HG03378 (cell line): ENCODE results near the gene C14orf180.
"Not testable (repeated sequence)": the region's sequence is repeated elsewhere in the genome, so short reads cannot be mapped to it uniquely, and the experiment has no call there.

Source experiments
- ATAC-seq: cut with Tn5 transposase; IDR thresholded peaks from one replicate; pipeline ENCODE4 v1.9.1; 2021; ENCODE audit warnings: mild to moderate bottlenecking, moderate library complexity; ENCODE audit not compliant: unreplicated experiment

Gene C14orf180

DNA sequence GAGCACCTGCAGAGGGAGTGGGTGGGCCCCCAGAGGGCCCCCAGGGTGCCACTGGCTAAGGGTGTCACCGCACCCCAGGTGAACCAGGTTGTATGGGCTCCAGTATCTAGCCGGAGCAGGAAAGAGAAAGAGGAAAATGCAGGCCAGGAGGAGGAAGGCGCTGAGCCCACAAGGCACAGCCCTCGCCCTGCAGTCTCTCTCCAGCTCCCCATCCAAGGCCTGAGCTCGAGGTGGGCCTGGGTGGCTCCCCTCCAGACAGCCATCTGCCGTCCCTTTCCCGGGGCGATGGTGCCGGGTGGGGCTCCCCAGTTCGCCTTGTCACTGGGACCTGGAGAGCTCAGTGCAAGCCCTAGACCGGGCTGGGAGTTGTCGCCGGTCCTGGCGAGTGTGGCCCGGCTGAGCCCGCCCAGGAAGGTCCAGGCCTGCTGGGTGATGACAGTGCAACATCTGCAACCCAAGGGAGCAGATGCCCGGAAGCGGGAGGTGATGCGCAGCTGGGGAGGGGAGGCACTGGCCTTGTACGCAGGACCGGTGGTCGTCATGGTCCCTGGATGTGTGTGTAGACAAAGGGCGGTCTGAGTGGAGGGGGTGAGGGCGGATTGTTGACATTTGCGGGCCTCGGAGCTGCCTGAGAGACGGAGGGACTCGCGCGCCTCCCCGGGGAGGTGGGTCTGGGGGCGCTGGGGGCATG is 24.3 kb downstream of the C14orf180 start:
- ATAC-seq, result no peak

DNA sequence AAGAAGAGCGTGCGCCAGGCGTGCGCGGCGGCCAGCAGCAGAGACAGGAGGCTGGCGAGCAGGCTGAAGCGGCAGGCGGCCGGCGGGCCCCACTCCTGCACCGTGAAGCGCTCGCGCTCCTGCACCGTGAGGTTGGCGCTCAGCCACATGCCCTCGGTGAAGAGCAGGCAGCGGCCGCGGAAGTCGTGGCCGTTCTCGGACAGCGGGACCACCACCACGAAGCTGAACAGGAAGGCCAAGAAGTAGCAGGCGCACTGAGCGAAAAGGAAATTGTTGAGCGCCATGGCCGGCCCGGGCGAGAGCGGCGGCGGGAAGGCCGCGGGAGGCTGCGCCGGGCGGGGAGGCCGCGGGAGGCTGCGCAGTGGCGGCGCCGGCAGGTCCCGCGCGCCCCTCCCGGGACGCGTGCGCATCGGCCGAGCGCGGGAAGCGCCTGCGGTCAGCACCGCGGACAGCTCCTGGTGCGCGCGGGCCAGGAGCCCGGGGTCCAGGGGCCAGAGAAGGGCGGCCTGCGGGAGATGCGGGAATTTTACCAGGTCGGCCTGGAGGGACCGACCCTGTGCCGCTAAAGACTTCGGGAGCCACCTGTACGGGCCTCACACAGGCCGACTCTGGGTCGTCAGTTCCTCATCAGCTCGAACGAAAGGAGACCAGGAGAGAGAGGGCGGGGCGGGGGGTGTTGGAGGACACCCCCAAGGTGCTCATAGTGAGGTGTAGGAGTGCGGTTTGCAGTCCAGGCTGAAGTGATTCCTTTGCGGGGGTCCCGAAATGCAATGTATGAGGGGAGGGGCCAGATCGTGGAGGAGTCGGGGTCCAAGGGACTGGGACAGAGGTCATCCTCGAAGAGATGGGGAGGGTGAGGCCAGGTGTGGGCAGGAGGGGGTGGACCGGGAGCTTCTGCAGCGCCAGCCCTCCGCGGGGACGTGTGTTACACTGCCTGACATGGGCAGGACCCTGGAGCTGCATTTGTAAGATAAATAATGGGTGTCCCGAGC is 25.2 kb downstream of the C14orf180 start, which contains the start of gene TMEM179:
Gene TMEM179 (minus strand): TSS at position 315 of the 992 bp plus-strand sequence. CDS start 31 bp downstream, at position 284.
- no peak for ATAC-seq

DNA sequence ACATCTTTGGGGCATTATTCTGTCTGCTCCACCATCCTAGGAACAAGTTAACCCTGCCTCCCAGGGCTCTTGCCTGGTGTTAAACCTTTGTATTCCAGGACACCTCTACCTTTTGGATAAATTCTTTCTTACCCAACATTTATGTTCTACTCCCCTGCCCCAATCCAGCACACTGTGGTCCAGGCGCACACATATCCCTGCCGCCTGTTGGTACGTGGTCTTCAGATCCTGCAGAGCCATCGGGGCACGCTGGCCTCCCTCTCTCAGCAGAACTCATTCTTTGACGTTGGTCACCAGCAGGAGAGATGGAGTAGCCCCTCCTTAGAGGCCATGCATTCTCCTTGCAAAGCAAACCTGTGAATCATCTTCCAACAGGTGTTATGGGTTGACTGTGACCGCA is 30.1 kb downstream of the C14orf180 start:
- no peak for ATAC-seq

DNA sequence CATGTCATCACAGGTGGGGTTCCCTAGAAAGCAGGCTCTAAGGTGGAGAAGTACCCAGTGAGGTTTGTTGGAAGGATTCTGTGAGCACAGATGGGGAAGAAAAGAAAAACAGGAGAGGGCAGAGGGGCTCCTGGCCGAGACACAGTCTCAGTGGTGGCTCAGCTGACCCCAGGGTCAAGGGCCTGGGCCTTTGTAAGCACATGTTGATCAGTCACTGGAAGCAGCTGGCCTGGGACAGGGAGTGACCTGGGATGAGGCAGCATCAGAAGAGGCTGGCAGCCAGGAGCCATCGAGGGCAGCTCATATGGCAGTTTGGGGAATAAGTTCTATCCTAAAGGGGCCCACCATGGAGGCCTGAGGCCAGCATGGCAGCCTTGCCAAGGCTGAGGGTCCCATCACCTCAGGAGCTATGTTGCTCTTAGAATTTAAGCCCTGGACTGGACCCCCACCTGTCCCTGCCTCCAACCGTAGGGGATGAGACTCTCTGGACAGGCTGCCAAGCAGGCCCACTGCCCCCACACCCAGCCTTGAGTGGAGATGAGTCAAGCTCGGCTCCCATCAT is 31.3 kb downstream of the C14orf180 start:
- ATAC-seq, result no peak

DNA sequence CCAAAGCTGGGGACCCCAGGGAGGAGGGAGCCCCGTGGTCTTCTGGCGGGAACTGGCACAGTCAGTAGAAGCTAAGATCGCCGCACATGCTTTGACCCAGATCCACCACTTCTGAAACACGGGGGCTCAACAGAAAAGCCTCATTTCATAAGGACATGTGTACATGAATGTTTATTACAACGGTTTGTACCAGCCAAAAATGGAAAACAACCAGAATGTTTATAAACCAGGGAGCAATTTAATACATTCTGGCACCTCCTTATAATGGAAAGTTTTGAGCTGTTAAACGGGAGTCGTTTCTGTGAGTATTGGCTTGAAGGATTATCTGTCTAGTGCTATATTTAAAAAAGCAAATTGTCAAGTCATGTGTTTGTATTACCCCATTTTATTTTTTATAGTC is 32.3 kb downstream of the C14orf180 start:
- no peak for ATAC-seq

DNA sequence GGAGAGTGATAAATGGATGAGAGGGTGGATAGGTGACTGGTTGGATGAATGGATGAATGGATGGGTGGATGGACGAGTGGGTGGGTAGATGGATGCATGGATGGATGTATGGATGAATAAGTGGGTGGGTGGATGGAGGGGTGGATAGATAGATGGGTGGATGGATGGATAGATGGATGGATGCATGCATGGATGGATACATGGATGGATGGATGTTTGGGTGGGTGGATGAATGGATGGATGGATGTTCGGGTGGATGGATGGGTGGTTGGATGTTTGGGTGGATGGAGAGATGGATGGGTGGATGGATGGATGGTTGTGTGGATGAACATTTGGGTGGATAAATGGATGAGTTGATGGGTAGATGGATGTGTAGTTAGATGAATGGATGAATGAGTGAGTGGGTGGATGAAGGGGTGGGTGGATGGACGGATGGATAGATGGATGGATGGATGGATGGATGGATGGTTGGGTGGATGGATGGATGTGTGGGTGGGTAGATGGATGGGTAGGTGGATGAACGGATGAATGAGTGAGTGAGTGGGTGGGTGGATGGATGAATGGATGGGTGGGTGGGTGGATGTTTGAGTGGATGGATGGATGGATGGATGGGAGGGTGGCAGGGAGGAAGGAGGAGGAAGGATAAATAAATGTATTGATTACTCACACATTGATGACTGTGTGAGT is 34.7 kb downstream of the C14orf180 start:
- no peak for ATAC-seq

DNA sequence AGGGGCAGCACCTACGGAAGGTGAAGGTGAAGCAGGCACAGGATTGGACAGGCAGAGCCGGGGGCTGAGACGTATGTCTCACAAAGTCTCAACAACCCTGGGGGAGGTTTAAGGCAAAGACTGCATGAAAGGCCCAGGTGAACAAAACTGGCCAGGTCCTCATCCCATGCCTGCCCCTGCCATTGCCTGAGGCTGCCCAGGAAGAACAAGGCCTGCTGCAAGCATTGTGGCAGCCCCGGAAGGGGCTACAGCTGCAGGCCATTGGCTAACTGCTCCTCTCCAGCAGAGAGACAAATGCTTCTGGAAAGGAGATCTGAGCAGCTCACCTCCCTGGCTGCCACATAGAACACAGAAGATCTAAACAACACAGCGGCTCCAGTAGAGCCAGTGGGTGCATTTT is 45.4 kb downstream of the C14orf180 start:
- no peak for ATAC-seq

DNA sequence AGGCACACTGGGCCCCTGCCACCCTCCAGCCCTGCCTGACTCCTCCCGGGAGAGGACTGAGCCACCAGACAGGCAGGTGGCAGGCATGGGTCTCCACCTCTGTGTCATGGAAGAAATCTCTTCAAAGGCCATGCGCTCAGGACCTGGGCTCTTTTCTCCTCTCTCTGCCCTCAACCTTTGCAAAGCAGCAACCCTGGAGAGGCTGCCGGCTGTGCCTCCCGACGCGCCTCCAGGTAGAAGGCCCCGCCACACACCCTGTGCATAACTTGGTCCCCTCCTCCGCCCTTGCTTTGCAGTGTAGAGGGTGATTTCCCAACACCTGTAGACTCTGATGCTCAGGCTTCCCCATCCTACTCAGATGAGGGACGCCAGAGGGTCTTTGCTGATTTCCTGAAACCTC is 53.2 kb downstream of the C14orf180 start:
- ATAC-seq, result no peak

DNA sequence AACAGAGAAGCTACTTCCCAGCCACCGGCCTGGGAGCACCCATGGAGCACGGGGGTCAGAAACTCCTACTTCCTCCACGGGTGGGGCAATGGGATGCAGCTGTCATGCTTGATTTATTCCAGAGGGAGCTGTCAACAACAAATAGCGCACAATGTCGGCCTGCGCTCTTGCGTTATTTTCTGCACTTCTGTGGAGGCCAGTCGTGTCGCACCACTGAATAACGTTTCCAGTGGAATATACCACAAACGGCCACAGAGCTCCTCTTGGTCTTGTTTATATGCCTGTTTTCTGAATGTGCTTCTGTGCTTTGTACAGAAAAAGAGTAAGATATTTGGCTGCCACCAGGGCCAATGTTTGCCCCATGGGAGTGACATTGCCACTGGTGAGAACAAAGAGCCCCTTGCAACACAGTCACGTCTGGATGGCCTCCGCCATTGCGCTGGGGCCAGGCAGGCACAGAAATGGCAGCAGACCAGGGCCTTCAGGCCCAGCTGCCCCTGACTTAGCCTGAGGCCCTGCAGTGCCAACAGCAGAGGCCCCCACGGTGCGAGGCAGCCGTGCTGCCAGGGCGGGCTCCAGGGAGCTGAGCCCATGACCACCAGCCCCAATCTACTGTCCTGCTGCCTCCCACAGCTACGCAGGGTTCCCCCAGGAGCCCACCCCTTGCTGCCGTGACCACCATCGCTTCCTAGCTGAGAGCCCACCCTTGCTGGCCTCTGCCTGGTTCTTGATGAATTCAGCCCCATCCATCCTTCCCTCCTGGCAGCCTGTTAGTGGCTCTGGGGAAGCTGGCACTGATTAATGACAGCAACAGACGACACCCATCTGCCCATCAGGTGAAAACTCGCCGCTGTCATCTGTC is 53.9 kb downstream of the C14orf180 start:
- ATAC-seq, result no peak

DNA sequence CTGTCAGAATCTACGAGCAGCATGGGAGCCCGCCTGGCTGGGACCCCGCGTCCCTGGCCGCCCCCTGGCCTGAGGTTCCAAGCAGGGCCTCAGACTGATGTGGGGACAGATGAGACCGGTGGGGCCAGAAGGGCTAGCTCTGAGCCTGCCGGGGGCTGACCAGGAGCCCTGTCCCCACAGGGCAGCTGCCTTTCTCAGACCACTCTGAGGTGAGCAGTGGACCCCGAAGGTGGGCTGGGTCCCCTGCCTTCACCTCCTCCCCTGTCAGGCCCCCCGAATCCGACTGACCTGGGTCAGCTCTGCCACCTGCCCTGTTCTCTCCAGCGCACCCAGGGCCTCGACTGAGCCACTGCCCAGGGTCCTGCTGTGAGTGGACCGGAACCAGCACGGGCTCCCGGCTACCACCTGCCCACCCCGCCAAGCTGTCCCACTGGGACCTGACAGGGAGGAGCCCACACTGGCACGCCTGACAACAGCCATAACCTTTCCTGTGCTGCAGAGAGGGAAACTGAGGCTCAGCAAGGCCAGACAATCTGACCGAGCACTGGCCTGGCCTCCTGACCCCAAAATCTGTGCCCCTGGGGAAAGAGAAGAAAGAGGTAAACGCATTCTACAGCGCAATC is 54.7 kb downstream of the C14orf180 start:
- no peak for ATAC-seq

DNA sequence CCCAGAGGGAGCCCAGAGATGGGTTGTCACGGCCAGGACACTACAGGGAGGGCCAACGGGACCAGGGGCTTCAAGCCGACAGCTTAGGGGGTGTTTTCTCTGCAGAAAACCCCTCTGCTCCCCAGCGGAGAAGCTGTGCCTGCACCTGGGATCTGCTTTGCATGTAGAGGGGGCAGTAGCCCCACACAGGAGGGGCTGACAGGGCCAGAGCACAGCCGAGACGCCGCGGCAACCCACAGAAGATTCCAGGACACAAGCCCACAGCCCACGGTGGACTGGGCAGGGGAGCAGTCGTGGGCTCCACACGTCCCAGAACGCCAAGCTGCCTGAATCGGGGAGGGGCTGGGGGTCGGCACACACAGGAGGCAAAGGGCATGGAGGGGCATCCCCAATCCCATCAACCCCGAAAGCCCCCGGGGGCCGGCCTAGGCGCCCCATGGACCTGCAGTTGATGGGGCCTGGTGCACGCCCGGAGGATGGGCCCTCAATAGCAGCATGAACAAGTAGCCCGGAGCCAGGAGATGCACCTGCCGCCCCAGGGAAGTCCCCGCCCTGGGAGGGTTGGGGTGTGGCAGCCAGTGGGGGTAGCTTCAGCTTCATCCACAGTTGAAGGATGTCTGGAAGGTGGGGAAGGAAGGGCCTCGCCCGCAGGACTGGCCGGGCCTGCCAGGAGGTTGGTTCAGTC is 55.5 kb downstream of the C14orf180 start:
- no peak for ATAC-seq

DNA sequence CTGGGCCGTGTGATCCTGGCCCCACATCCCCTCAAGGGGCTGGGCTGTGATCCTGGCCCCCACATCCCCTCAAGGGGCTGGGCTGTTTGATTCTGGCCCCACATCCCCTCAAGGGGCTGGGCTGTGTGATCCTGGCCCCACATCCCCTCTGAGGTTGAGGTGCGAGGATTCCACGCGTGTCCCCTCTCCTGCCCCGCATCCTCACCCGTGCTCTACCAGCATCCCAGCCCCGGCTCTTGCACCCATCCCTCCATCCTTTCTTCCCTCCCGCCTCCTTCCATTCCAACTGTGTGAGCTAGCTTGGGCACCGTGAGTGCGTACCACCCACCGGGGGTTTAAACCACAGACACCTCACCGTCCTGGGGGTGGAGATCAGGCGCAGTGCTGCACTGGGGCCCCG is 56.2 kb downstream of the C14orf180 start:
- no peak for ATAC-seq

DNA sequence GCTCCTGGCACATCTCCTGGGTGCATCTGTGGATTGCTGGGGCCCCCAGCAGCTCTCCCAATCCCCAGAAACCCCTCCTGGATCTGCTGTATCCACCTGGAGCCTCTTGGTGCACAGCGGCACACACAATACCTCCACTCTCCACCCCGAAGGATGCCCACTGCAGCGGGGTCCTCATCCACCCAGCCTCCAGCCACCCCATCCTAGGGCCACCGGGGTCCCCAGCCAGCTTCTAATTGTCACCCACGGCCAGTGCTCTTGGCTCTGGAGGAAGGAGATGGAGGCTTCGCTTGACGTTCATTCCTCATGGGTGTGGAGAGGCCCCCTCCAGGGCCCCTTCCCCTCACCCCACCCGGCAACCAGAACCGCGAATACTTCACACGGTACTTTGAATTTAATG is 56.6 kb downstream of the C14orf180 start:
- ATAC-seq, result no peak

DNA sequence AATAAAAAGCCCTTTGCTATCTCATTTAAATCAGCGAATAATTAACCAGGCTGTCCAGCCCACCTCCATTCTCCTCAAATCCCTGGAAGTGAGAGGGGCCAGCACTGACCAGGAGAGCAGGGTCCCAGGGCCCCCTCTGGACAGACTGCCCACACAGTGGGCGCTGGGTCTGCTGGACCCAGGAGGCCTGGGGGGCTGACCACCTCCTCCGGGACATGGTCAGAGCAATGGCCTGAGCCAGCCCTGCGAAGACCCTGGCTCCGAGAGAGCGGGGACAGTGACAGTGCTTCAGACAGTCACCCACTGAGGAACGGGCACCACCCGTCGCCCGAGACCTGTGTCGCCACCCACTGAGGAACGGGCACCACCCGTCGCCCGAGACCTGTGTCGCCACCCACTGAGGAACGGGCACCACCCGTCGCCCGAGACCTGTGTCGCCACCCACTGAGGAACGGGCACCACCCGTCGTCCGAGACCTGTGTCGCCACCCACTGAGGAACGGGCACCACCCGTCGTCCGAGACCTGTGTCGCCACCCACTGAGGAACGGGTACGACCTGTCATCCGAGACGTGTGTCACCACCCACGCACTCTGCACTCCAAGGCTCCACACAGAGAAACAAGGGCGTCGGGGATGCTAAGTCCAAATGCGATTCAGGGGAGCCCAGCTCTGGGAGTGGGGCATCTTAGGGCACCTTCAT is 57.4 kb downstream of the C14orf180 start:
- ATAC-seq, result not testable (repeated sequence)

DNA sequence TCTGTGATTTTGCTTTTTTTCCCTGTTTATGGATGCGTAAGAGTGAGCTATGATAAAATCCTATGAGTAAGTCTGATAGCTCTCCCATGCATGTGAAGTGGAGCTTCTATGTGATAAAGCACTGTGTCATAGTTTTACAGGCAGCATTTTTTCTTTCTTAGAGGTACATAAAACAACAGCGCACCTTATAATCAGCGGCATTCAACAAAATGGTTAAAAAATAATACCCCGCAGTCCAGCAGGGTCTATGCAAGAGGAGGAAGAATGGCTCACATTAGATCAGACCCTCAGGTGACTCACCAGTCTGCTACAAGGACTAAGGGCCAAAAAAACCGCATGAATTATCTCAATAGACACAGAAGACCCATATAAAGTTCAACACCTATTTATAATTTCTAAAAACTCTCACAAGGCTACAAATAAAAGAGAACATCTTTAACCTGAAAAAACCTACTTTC is 58.0 kb downstream of the C14orf180 start:
- ATAC-seq, result no peak

DNA sequence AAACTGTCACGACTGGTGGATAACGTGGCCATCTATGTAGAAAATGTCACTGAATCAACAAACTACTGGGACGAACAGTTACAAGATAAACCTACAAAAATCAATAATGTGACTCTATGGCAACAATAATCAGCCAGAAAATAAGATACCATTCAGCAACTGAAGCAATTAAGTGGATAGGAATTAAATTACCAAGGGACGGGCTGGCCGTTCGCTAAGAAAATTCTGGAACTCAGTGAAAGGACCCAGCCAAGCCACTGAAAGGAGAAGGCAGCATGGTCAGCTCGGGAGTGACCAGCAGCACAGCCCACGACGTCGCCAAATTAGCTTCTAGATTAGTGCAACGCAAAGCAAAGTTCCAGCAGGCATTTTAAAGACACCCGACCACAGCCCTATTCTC is 58.6 kb downstream of the C14orf180 start:
- no peak for ATAC-seq

DNA sequence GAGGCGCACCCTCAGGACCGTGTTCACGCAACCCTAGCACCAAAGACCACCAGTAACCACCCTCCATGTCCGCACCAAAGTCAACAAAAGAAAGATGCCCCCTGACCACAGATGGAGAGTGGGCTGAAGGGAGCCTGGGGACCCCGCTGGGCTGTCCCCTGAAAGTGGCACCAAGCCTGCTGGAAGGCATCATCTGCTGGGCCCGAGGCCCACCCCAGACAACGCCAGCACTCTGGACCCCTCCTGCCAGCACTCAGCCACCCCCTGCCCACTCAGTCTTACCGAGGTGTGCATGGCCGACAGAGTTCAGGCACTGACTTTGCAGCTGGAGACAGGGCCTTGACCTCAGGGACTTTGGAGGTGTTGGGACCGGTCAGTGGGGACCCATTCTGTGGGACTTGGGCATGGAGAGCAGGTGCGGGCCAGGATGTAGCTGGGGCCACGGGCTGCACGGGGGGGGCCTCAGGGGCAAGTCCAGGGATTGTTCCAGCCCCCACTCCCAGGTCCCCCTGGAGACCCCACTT is 59.4 kb downstream of the C14orf180 start:
- ATAC-seq, result no peak

DNA sequence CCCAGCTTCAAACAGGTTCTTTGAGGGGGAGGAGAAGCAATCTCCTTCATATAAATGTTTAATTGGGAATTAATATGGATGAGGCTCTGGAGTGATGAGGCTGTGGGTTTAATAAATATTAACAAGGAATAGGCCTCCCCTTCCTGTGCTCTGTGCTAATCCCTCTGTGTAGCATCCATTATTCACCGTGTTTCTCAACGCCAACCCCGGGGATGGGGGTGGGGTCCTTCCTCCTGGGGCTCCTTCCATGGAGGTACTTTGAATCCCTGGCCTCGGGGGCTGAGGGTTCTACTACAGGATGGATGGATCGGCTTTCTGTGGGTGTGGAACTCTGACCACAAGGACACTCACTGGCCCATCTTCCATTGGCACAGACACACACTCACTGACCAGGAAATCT is 59.9 kb downstream of the C14orf180 start:
- ATAC-seq, result no peak
